ENCODE data around the gene LONRF3.

The LONRF3 gene

DNA sequence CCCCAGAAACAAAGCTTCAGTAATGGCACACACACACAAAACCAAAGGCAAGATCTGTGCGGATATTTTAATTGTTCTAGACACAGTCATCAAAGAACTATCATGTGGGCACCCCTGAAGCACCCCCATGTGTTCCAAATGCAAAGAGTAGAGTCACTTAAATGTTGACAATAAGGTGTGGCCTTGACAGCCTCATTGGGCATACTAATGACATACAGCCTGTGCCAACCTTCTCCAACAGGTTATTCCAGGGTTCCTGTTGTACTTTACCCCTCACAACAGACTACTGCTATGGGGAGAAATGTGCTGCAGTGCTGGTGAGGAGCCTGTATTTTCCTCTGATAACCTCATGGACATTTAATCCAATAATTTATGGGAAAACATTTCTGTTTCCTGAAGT lies 68.6 kb downstream of the LONRF3 start:
- DNase-seq (ENCODE audit: extremely low read depth, insufficient read length), result no peak
- no peak overlapping the region for H3K4me3 ChIP-seq (replicated peaks; ENCODE audit: low read depth, low read length)
- TF ChIP-seq, protein P1, sequence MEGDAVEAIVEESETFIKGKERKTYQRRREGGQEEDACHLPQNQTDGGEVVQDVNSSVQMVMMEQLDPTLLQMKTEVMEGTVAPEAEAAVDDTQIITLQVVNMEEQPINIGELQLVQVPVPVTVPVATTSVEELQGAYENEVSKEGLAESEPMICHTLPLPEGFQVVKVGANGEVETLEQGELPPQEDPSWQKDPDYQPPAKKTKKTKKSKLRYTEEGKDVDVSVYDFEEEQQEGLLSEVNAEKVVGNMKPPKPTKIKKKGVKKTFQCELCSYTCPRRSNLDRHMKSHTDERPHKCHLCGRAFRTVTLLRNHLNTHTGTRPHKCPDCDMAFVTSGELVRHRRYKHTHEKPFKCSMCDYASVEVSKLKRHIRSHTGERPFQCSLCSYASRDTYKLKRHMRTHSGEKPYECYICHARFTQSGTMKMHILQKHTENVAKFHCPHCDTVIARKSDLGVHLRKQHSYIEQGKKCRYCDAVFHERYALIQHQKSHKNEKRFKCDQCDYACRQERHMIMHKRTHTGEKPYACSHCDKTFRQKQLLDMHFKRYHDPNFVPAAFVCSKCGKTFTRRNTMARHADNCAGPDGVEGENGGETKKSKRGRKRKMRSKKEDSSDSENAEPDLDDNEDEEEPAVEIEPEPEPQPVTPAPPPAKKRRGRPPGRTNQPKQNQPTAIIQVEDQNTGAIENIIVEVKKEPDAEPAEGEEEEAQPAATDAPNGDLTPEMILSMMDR (IDR thresholded peaks at IDR 0.05; ENCODE audit: insufficient read depth, low read length, poor library complexity, severe bottlenecking), result no peak
- H3K27me3 ChIP-seq (replicated peaks; ENCODE audit: control insufficient read depth, insufficient read depth, low read length), result peaks cover 1% of the 10 kb centered on the region
- H3K36me3 ChIP-seq (ENCODE audit: control insufficient read depth, insufficient read depth, low read length), result no peaks in the 10 kb centered on the region

DNA sequence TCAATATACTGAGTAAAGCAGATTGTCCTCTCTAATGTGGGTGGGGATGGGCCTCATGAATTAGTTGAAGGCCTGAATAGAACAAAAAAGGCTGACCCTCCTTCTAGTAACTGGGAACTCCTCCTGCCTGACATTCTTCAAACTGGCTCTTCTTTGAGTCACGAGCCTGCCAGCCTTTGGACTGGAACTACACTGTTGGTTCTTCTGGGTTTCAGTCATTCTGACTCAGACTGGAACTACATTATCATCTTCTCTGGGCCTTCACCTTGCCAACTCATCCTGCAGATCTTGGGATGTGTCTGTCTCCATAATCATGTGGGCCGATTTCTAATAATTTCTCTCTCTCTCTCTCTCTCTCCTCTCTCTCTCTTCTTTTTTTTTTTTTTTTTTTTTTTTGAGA lies 71.5 kb downstream of the LONRF3 start:
- DNase-seq (ENCODE audit: extremely low read depth, insufficient read length), result no peak
- H3K27me3 ChIP-seq (replicated peaks; ENCODE audit: control insufficient read depth, insufficient read depth, low read length), result no peaks in the 10 kb centered on the region; the same call in 1 of the 2 replicates
- H3K4me3 ChIP-seq (replicated peaks; ENCODE audit: low read depth, low read length), result no peak overlapping the region
- H3K36me3 ChIP-seq (ENCODE audit: control insufficient read depth, insufficient read depth, low read length), result no peaks in the 10 kb centered on the region
- TF ChIP-seq, protein P1 (IDR thresholded peaks at IDR 0.05; ENCODE audit: insufficient read depth, low read length, poor library complexity, severe bottlenecking), result no peak

DNA sequence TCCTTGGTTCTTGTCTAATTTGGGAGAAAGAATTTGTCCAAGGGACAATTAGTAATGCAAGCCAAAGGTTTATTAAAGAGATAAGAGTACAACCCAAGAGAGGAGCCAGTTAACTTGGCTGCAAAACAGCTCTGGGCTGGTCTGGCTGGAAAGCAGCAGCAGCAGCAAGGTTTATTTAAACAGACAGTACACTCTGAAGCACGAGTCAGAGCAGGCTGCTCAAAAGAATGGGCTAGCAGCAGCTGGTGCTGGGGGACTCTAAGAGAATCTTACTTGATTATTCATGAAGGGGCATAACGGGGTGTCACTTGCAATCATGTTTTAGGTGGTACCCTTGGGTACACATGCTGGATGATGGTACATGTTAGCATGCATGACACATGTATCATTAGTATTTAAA lies 81.3 kb downstream of the LONRF3 start:
- H3K36me3 ChIP-seq (ENCODE audit: control insufficient read depth, insufficient read depth, low read length), result no peaks in the 10 kb centered on the region
- H3K4me3 ChIP-seq (replicated peaks; ENCODE audit: low read depth, low read length), result no peak overlapping the region
- no peaks in the 10 kb centered on the region; the same call in 1 of the 2 replicates for H3K27me3 ChIP-seq (replicated peaks; ENCODE audit: control insufficient read depth, insufficient read depth, low read length)
- DNase-seq (ENCODE audit: extremely low read depth, insufficient read length), result no peak
- TF ChIP-seq, protein P1 (IDR thresholded peaks at IDR 0.05; ENCODE audit: insufficient read depth, low read length, poor library complexity, severe bottlenecking), result no peak

DNA sequence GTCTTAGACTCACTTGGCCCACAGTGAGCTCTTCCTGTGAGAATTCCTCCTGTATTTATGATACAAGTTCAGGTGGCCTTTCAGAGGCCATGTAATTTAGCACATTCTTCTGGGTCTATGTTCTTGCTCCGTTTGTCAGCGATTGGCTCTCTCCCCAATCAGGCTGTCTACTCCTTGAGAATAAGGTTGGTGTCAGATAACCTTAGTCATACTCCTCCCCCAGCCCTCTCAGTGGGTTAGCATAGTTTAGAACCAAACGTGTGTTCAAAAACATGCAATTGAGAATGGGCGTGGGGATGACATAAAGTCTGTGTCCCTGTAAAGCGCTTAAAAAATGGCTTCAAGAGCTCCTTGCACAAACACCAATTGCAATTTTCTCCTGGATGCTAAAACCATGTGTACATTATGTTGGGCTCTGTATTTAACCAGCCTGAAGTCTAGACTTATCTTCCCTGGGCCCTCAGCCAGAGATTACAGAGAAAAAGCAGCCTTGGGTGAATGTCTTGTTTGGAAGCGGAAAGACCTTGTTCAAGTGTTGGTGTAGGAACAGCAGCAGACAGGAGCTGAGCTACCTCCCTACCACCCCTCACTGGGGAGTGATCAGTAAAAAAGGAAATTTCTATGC lies 88.4 kb downstream of the LONRF3 start:
- no peaks in the 10 kb centered on the region; the same call in 1 of the 2 replicates for H3K27me3 ChIP-seq (replicated peaks; ENCODE audit: control insufficient read depth, insufficient read depth, low read length)
- no peaks in the 10 kb centered on the region for H3K36me3 ChIP-seq (ENCODE audit: control insufficient read depth, insufficient read depth, low read length)
- no peak for DNase-seq (ENCODE audit: extremely low read depth, insufficient read length)
- TF ChIP-seq, protein P1 (IDR thresholded peaks at IDR 0.05; ENCODE audit: insufficient read depth, low read length, poor library complexity, severe bottlenecking), result no peak
- H3K4me3 ChIP-seq (replicated peaks; ENCODE audit: low read depth, low read length), result no peak overlapping the region

DNA sequence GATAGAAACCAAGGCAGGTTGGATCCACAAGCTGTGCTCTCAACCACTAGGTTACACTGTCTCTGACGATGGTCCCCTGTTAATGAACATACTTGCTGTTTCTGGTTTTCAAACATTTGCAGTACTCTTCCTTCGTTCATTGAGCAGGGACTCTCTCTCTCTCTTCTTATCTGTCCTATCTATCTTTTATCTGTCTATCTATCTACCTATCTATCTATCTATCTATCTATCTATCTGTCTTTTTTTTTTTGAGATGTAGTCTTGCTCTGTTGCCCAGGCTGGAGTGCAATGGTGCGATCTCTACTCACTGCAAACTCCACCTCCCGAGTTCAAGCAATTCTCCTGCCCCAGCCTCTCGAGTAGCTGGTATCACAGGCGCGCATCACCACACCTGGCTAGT lies 89.0 kb downstream of the LONRF3 start:
- TF ChIP-seq, protein P1 (IDR thresholded peaks at IDR 0.05; ENCODE audit: insufficient read depth, low read length, poor library complexity, severe bottlenecking), result no peak
- H3K27me3 ChIP-seq (replicated peaks; ENCODE audit: control insufficient read depth, insufficient read depth, low read length), result no peaks in the 10 kb centered on the region; the same call in 1 of the 2 replicates
- H3K4me3 ChIP-seq (replicated peaks; ENCODE audit: low read depth, low read length), result no peak overlapping the region
- no peaks in the 10 kb centered on the region for H3K36me3 ChIP-seq (ENCODE audit: control insufficient read depth, insufficient read depth, low read length)
- DNase-seq (ENCODE audit: extremely low read depth, insufficient read length), result no peak
